B cell (primary cell): ENCODE results near the gene ZBTB16. TPM values are rescaled to one million over a fixed set of nuclear protein-coding genes. Genes with fewer than 3 reads are reported as not detected.

Source experiments
- ATAC-seq: fragments of 200-7000 bp; cut with Tn5 transposase; one replicate; pipeline ENCODE4 v1.10.0; 2021; ENCODE audit warnings: low read depth, mild to moderate bottlenecking, moderate number of reproducible peaks, moderate library complexity
- CTCF ChIA-PET: fragments of 350-600 bp; sonication (Branson Sonifier 250); formaldehyde crosslinking; loops from one replicate; lab custom pipeline; 2021; ENCODE audit warnings: antibody characterized with exemption, inconsistent platforms; lab: Charles Lee
- POLR2A ChIA-PET: fragments of 350-600 bp; sonication (Branson Sonifier 250); formaldehyde crosslinking; loops from one replicate; lab custom pipeline; 2021; ENCODE audit warnings: antibody characterized with exemption; lab: Charles Lee
- DNase-seq: peaks from one replicate; pipeline ENCODE4 v3.0.0; 2013
- H2AFZ ChIP-seq: 2 replicates; pipeline ENCODE4 v1.6.1; 2012; ENCODE audit warnings: mild to moderate bottlenecking, low read depth, low read length; ENCODE audit not compliant: insufficient read depth, poor library complexity, severe bottlenecking
- H3K27ac ChIP-seq, 2 donors: 1 replicate in 1 of 2; 2 replicates in 1 of 2; pipeline ENCODE4 v1.5.1; 2012 to 2013; ENCODE audit warnings: low read length in 2 of 2, mild to moderate bottlenecking in 2 of 2, moderate library complexity in 1 of 2
- H3K27me3 ChIP-seq, 4 experiments: fragments of 200-600 bp in 1 of 4; sonication (generic) in 1 of 4; replicated peaks in 1 of 4; 1 replicate in 2 of 4; 2 replicates in 2 of 4; pipeline versions ENCODE4 v1.6.1 to v1.7.0; 2013 to 2016; ENCODE audit warnings: low read length in 3 of 4, mild to moderate bottlenecking in 2 of 4, mixed read lengths in 1 of 4, moderate library complexity in 1 of 4; ENCODE audit not compliant: insufficient read depth in 4 of 4, control insufficient read depth in 3 of 4; ENCODE audit errors: control extremely low read depth in 1 of 4
- H3K36me3 ChIP-seq, 2 experiments: replicated peaks in 1 of 2; 1 replicate in 1 of 2; 2 replicates in 1 of 2; pipeline versions ENCODE4 v1.6.1 to v1.7.1; 2013; ENCODE audit warnings: low read length in 1 of 2; ENCODE audit not compliant: insufficient read depth in 2 of 2, control insufficient read depth in 1 of 2; ENCODE audit errors: control extremely low read depth in 1 of 2, extremely low read depth in 1 of 2
- H3K4me1 ChIP-seq, 2 donors: fragments of 200-600 bp in 1 of 2; sonication (generic) in 1 of 2; 1 replicate in 1 of 2; 2 replicates in 1 of 2; pipeline versions ENCODE4 v1.5.1 to v1.6.1; 2013 to 2017; ENCODE audit warnings: low read length in 2 of 2; ENCODE audit not compliant: control insufficient read depth in 2 of 2, insufficient read depth in 2 of 2
- H3K4me2 ChIP-seq: replicated peaks from 2 replicates; pipeline ENCODE3; 2012; ENCODE audit warnings: mild to moderate bottlenecking, low read depth, low read length; ENCODE audit not compliant: poor library complexity, severe bottlenecking
- H3K4me3 ChIP-seq, 5 experiments: fragments of 200-600 bp in 1 of 5; sonication (generic) in 1 of 5; 1 replicate in 3 of 5; 2 replicates in 2 of 5; pipeline versions ENCODE4 v1.5.1 to v1.7.0; 2011 to 2016; ENCODE audit warnings: low read length in 4 of 5, mild to moderate bottlenecking in 4 of 5, low read depth in 2 of 5, control low read depth in 1 of 5, moderate library complexity in 1 of 5; ENCODE audit not compliant: insufficient read depth in 1 of 5; ENCODE audit errors: control extremely low read depth in 1 of 5, extremely low read depth in 1 of 5
- H3K79me2 ChIP-seq: fragments of 200-600 bp; sonication (generic); one replicate; pipeline ENCODE4 v1.6.0; 2016; ENCODE audit warnings: low read length; ENCODE audit not compliant: control insufficient read depth, insufficient read depth
- H3K9ac ChIP-seq: fragments of 200-600 bp; sonication (generic); 2 replicates; pipeline ENCODE4 v1.6.1; 2017; ENCODE audit warnings: mild to moderate bottlenecking, low read length, moderate library complexity
- H3K9me3 ChIP-seq, 3 donors: one replicate each; pipeline versions ENCODE4 v1.6.1 to v1.7.1; 2013; ENCODE audit warnings: low read length in 2 of 3; ENCODE audit not compliant: control insufficient read depth in 2 of 3, insufficient read depth in 1 of 3; ENCODE audit errors: control extremely low read depth in 1 of 3
- H4K20me1 ChIP-seq: 2 replicates; pipeline ENCODE4 v1.6.0; 2012; ENCODE audit warnings: mild to moderate bottlenecking, low read length; ENCODE audit not compliant: insufficient read depth, control insufficient read depth, poor library complexity, severe bottlenecking
- H3K27ac Mint-ChIP-seq: one replicate; pipeline ENCODE4 v1.8.0; 2021; ENCODE audit warnings: mixed read lengths
- H3K27me3 Mint-ChIP-seq: one replicate; pipeline ENCODE4 v1.8.0; 2021; ENCODE audit warnings: mixed read lengths
- H3K4me1 Mint-ChIP-seq: one replicate; pipeline ENCODE4 v1.8.0; 2021; ENCODE audit warnings: mixed read lengths
- H3K4me3 Mint-ChIP-seq: one replicate; pipeline ENCODE4 v1.8.0; 2021; ENCODE audit warnings: mixed read lengths
- H3K9me3 Mint-ChIP-seq: one replicate; pipeline ENCODE4 v1.8.0; 2022; ENCODE audit warnings: mixed read lengths; ENCODE audit not compliant: insufficient read depth
- EZH2 ChIP-seq: IDR thresholded peaks from 2 replicates; pipeline ENCODE4 v1.6.1; 2012; ENCODE audit warnings: borderline replicate concordance, low read depth, mild to moderate bottlenecking, moderate library complexity, low read length; ENCODE audit not compliant: insufficient read depth, poor library complexity, severe bottlenecking
- WGBS: methylation state at CpG from one replicate; pipeline ENCODE4 v1.1.5; 2013; ENCODE audit warnings: missing lambda C conversion rate; ENCODE audit not compliant: insufficient coverage; 5-methylcytosine and 5-hydroxymethylcytosine counted together
- intact Hi-C: fragments of 100-400 bp; cut with micrococcal nuclease; formaldehyde crosslinking; loops from one replicate; pipeline ENCODE4 v1.10.0; 2022
- polyA plus RNA-seq: library from polyadenylated mRNA; depleted of rRNA; stranded (reverse); fragments of >200 nt; gene quantifications from 2 replicates; pipeline ENCODE4 v1.2.3, GENCODE V29; 2012
- total RNA-seq, 2 donors: library from RNA; stranded (reverse); fragments of 120-200 nt in 1 of 2; gene quantifications; 1 replicate in 1 of 2; 2 replicates in 1 of 2; pipeline versions ENCODE4 v1.2.3 to v1.2.4, GENCODE V29; 2013 to 2022
- TF ChIP-seq, protein P1 (sequence below): fragments of 200-600 bp; IDR thresholded peaks from one replicate; pipeline ENCODE4 v1.8.0; 2022; ENCODE audit warnings: antibody characterized with exemption, mild to moderate bottlenecking

The ZBTB16 gene
- total and polyA plus RNA-seq, 2 donors (not counting 1 experiment from before 2014, with no cell fraction given), result 16.0 to 20.6 TPM

DNA sequence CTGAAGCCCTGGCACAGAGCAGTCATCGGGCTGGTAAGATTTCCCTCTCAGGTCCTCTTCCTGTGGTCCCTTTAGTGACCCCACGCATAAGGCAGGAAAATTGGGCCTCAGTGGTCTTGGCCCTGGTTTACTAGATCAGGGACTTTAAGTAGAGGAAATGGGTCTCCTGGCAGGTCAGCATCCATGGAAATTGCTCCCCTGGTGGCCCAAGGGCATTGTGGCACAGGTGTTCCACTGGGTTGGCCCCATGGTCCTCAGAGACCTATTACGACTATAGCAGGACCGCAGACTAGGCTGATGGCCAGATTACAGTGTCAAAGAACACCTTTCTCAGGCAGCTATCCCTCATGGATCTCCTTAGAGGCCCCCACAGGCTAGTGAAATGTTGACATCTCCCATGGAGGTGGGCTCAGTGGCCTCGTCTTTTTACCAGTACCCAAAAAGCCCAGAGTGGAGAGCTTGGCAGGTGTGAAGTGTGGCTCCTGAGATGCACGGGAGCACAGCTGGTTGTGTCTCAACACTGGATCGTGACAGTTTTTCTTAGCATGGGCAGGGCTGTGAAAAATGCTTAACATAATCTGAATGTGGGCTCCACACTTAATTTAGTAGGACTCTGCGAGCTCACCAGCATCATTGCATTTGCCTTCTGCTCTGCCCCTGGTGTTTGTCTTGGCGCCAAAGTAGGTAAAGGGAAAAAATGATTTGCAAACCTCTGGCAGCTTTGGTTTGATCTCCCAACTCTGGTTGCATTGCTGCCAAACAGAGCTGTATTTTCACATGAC, 74.2 kb downstream of the ZBTB16 start:
- H3K27me3 ChIP-seq, result no peaks in the 10 kb centered on the region
- CTCF ChIA-PET, result interaction anchor here (2.4 kb wide), 1 partner anchor 128 kb away, joined by 12 read pairs; no protein-coding TSS in a partner anchor

GRCh38 chr11:114134870-114135269, 75.4 kb downstream of the ZBTB16 start:
- peaks cover 34 to 36% of the 10 kb centered on the region in 2 donors for H3K4me1 ChIP-seq
- peaks cover 41% of the 10 kb centered on the region for H3K4me1 Mint-ChIP-seq

More for the DNA sequence above, 74.2 kb downstream of the ZBTB16 start:
- Mint-ChIP-seq H3K27ac (no peak overlapping the region), H3K4me1 (peaks cover 32% of the 10 kb centered on the region), H3K9me3 (no peaks in the 10 kb centered on the region), H3K27me3 (peaks cover 12% of the 10 kb centered on the region), H3K4me3 (no peak overlapping the region)
- Histone ChIP-seq H3K4me1 (peaks cover 23 to 24% of the 10 kb centered on the region in 2 donors), H3K79me2 (no peaks in the 10 kb centered on the region), H3K9ac (no peak overlapping the region), H3K36me3 (no peaks in the 10 kb centered on the region), H3K4me3 (no peak overlapping the region), H4K20me1 (no peaks in the 10 kb centered on the region), H3K27ac (no peak overlapping the region), H2AFZ (no peak overlapping the region), H3K4me2 (no peak overlapping the region), H3K9me3 (no peaks in the 10 kb centered on the region)
- POLR2A ChIA-PET, result no interaction called here
- ATAC-seq (no peak), DNase-seq (no peak)
- intact Hi-C loops, result no loop called here
- 92% methylated on average over 7 of the region's 9 CpGs for WGBS
- TF ChIP-seq, protein P1, sequence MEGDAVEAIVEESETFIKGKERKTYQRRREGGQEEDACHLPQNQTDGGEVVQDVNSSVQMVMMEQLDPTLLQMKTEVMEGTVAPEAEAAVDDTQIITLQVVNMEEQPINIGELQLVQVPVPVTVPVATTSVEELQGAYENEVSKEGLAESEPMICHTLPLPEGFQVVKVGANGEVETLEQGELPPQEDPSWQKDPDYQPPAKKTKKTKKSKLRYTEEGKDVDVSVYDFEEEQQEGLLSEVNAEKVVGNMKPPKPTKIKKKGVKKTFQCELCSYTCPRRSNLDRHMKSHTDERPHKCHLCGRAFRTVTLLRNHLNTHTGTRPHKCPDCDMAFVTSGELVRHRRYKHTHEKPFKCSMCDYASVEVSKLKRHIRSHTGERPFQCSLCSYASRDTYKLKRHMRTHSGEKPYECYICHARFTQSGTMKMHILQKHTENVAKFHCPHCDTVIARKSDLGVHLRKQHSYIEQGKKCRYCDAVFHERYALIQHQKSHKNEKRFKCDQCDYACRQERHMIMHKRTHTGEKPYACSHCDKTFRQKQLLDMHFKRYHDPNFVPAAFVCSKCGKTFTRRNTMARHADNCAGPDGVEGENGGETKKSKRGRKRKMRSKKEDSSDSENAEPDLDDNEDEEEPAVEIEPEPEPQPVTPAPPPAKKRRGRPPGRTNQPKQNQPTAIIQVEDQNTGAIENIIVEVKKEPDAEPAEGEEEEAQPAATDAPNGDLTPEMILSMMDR, result no peak
- no peak for TF ChIP-seq EZH2

More at GRCh38 chr11:114134870-114135269, 75.4 kb downstream of the ZBTB16 start:
- no peak overlapping the region for H3K4me3 ChIP-seq
- TF ChIP-seq, protein P1, result no peak
- TF ChIP-seq EZH2, result no peak
- H3K27me3 Mint-ChIP-seq, result peaks cover 10% of the 10 kb centered on the region
- ATAC-seq (no peak), DNase-seq (no peak)
- H3K9me3 ChIP-seq, result no peaks in the 10 kb centered on the region
- H3K27ac ChIP-seq, result no peak overlapping the region
- 100% methylated on average over 3 of the region's 3 CpGs for WGBS
- no peaks in the 10 kb centered on the region for H4K20me1 ChIP-seq
- H3K27me3 ChIP-seq, result peaks cover 0 to 2% (median 0%) of the 10 kb centered on the region in 4 experiments
- H3K36me3 ChIP-seq, result no peaks in the 10 kb centered on the region
- intact Hi-C loops, result no loop called here
- H3K27ac Mint-ChIP-seq, result no peak overlapping the region
- ChIA-PET CTCF (interaction anchor here (1.8 to 2.4 kb wide), 2 partner anchors 10 to 127 kb away, joined by 5 to 12 read pairs; no protein-coding TSS in a partner anchor), POLR2A (interaction anchor here (1.6 kb wide), 1 partner anchor 20 kb away, joined by 3 read pairs; no protein-coding TSS in a partner anchor)
- peaks cover 5% of the 10 kb centered on the region for H3K79me2 ChIP-seq
- H3K9me3 Mint-ChIP-seq, result no peaks in the 10 kb centered on the region
- H3K4me3 Mint-ChIP-seq, result no peak overlapping the region
- no peak overlapping the region for H3K4me2 ChIP-seq
- H2AFZ ChIP-seq, result no peak overlapping the region
- no peak overlapping the region for H3K9ac ChIP-seq
